Coronary artery (tissue), 2 donors: Measurements from ENCODE around the gene ABHD12.

Source experiments
- DNase-seq: peaks from one replicate; pipeline ENCODE4 v3.0.0-alpha.2; 2017; ENCODE audit warnings: low spot score
- H3K27ac ChIP-seq, 2 donors: fragments of 200-600 bp; sonication (generic); one replicate each; pipeline ENCODE4 v1.5.1; 2016 to 2019
- H3K4me3 ChIP-seq: fragments of 200-600 bp; sonication (generic); 2 replicates; pipeline ENCODE4 v1.5.1; 2016; ENCODE audit warnings: mild to moderate bottlenecking, moderate library complexity
- CTCF ChIP-seq: fragments of 200-600 bp; sonication (generic); IDR thresholded peaks from one replicate; pipeline ENCODE4 v1.5.1; 2019; ENCODE audit warnings: antibody characterized with exemption

The ABHD12 gene

GRCh38 chr20:25291432-25292133, 99.1 kb downstream of the ABHD12 start:
- H3K27ac ChIP-seq, result peak overlapping the region in 1 of 2 donors; percentile 8
- H3K4me3 ChIP-seq, result no peak overlapping the region
- no peak for DNase-seq
- TF ChIP-seq CTCF, result no peak

GRCh38 chr20:25290646-25291431, 99.8 kb downstream of the ABHD12 start:
- TF ChIP-seq CTCF, result no peak
- no peak overlapping the region for H3K4me3 ChIP-seq
- no peak for DNase-seq
- peak overlapping the region in 1 of 2 donors; percentile 8 for H3K27ac ChIP-seq

- Histone ChIP-seq H3K4me3 (no peak overlapping the region), H3K27ac (no peak overlapping the region)
- no peak for DNase-seq
- TF ChIP-seq CTCF, result no peak
Measured at GRCh38 chr20:25289886-25290597, 100.6 kb downstream of the ABHD12 start.

- Histone ChIP-seq H3K27ac (no peak overlapping the region), H3K4me3 (no peak overlapping the region)
- no peak for TF ChIP-seq CTCF
- DNase-seq, result no peak
Measured at GRCh38 chr20:25288291-25289181, 102.1 kb downstream of the ABHD12 start.

GRCh38 chr20:25287631-25288290, 102.9 kb downstream of the ABHD12 start:
- no peak overlapping the region for H3K27ac ChIP-seq
- no peak for DNase-seq
- no peak overlapping the region for H3K4me3 ChIP-seq
- TF ChIP-seq CTCF, result no peak

- Histone ChIP-seq H3K4me3 (no peak overlapping the region), H3K27ac (no peak overlapping the region)
- DNase-seq, result no peak
- no peak for TF ChIP-seq CTCF
Measured at GRCh38 chr20:25286917-25287316, 103.7 kb downstream of the ABHD12 start.
